Skeletal muscle tissue (tissue), 4 donors: Measurements from ENCODE around the gene TMEM233. TPM values are rescaled to one million over a fixed set of nuclear protein-coding genes. Genes with fewer than 3 reads are reported as not detected.
A peak's percentile ranks its signal among the peaks of the same experiment; 100 is the strongest.

Experiments
- H3K27ac ChIP-seq: one replicate; pipeline ENCODE4 v1.7.0; 2013; ENCODE audit warnings: mild to moderate bottlenecking, low read depth, low read length, inconsistent platforms
- H3K27me3 ChIP-seq, 3 donors: one replicate each; pipeline ENCODE4 v1.7.0; 2013; ENCODE audit warnings: low read length in 3 of 3; ENCODE audit not compliant: control insufficient read depth in 3 of 3, insufficient read depth in 3 of 3
- H3K36me3 ChIP-seq, 3 donors: one replicate each; pipeline ENCODE4 v1.7.0; 2013; ENCODE audit warnings: low read length in 3 of 3; ENCODE audit not compliant: control insufficient read depth in 3 of 3, insufficient read depth in 3 of 3
- H3K4me1 ChIP-seq, 3 donors: one replicate each; pipeline ENCODE4 v1.7.0; 2013; ENCODE audit warnings: low read length in 3 of 3, mild to moderate bottlenecking in 3 of 3; ENCODE audit not compliant: control insufficient read depth in 3 of 3, insufficient read depth in 3 of 3
- H3K4me3 ChIP-seq, 3 donors: one replicate each; pipeline ENCODE4 v1.7.0; 2013; ENCODE audit warnings: low read length in 3 of 3
- H3K9ac ChIP-seq, 3 donors: one replicate each; pipeline ENCODE4 v1.7.0; 2013; ENCODE audit warnings: low read length in 3 of 3, mild to moderate bottlenecking in 3 of 3, moderate library complexity in 2 of 3, low read depth in 1 of 3
- H3K9me3 ChIP-seq, 3 donors: one replicate each; pipeline ENCODE4 v1.7.0; 2013; ENCODE audit warnings: low read length in 3 of 3; ENCODE audit not compliant: control insufficient read depth in 3 of 3
- total RNA-seq: library from RNA; depleted of rRNA; stranded (reverse); fragments of >200 nt; gene quantifications from one replicate; pipeline ENCODE4 v1.2.3, GENCODE V29; 2014
- donor health status: Osteomylitis.

The TMEM233 gene
- total RNA-seq, 1 donor from 2014 or later: 1.0 TPM

DNA sequence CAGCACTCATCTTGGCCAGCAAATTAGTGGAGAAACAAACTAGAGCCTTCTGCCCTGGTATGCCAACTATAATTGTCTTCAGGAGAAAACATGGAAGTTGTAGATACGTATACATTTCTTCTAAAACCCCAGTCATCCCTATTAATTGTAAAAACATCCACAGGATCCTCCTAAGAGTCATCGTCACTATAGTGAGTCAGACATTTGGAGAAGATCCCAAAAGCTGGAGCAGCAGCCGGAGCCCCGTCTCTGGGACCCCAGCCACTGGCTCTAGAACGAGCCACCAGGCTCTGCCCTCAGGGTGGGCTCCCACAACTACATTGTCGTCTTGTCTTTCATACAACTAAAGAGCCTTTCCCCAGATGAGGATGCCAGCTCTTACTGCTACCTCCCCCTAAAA lies 89.8 kb downstream of the TMEM233 start:
- Histone ChIP-seq H3K9me3 (no peaks in the 10 kb centered on the region), H3K36me3 (peaks cover 30 to 38% (median 33%) of the 10 kb centered on the region in 3 donors), H3K4me1 (peaks cover 8 to 28% (median 22%) of the 10 kb centered on the region in 3 donors), H3K4me3 (no peak overlapping the region), H3K27me3 (no peaks in the 10 kb centered on the region), H3K9ac (no peak overlapping the region), H3K27ac (peak overlapping the region; percentile 41)

DNA sequence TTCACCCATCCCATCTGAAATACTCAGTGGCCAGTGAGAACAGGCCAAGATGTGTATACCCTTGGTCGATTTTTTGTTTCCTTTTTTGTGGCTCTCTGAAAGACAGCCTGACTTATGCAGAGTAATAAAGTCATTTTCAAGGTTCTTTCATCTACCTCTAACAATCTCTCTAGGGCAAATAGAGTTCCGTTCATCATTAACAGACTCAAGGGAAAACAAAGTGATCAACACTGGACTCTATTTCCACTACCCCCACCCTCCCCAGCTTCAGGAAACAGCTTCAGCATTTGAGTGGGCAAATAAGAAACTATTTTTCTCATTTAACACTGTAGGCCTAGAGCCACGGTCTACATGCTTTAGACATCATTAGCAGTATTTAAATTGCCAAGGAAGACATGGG lies 90.2 kb downstream of the TMEM233 start:
- no peak overlapping the region for H3K9ac ChIP-seq
- H3K4me3 ChIP-seq: no peak overlapping the region
- peak overlapping the region; percentile 41 for H3K27ac ChIP-seq
- H3K36me3 ChIP-seq: peaks cover 26 to 34% (median 29%) of the 10 kb centered on the region in 3 donors
- no peaks in the 10 kb centered on the region for H3K9me3 ChIP-seq
- H3K27me3 ChIP-seq: no peaks in the 10 kb centered on the region
- H3K4me1 ChIP-seq: peaks cover 8 to 28% (median 22%) of the 10 kb centered on the region in 3 donors

DNA sequence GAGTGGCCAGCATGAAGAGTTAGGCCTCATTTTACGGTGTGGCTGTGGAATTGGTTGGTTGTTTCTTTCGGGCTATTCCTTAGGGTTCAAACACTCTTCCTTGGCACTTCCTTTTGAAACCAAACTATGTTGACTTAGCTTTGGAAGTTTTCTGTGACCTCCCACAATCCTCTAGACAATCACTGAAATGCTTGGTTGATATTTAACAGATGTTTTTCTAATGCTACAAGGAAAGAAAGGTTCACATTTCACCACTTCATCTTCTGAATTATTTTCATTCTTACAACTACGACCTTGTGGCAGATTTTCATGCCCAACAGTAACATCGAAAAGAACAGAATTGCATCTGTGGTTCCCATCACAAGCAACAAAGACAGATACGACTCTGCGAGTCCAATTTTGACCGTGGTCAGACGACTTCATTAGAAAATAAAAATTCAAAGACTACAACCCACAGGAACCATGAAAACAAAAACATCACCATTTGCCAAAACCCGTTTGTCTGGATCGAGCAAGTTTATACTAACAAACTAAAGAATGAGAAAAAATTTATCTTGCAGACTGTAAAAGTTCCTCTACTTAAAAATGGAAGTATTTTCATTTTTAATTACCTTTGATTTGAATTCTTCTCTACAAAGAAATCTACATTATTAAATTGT lies 91.3 kb downstream of the TMEM233 start:
- H3K9me3 ChIP-seq: no peaks in the 10 kb centered on the region
- H3K27me3 ChIP-seq: no peaks in the 10 kb centered on the region
- H3K4me1 ChIP-seq: peaks cover 8 to 24% (median 22%) of the 10 kb centered on the region in 3 donors
- H3K9ac ChIP-seq: no peak overlapping the region
- no peak overlapping the region for H3K4me3 ChIP-seq
- H3K36me3 ChIP-seq: peaks cover 16 to 24% (median 19%) of the 10 kb centered on the region in 3 donors
- peak overlapping the region; percentile 9 for H3K27ac ChIP-seq

DNA sequence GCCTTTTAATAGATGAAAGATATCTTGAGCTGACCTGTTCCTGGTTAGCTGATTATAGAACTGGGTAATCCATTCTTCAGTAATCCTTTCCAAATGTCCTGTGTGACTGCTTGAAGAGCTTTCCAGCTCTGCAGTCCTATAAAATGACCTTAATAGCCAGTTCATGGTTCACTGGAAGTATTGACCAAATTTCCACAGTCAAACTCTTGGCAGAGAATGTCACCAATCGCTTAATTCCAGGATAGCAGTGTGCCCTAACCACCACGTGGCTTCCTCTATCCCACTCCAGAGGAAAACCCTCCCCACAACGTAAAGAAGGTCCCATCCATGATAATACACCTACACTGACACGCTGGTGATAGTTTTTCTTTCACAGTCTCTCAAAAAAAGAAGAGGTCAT lies 91.8 kb downstream of the TMEM233 start:
- H3K4me3 ChIP-seq: no peak overlapping the region
- no peak overlapping the region for H3K27ac ChIP-seq
- H3K4me1 ChIP-seq: peaks cover 8 to 22% (median 22%) of the 10 kb centered on the region in 3 donors
- no peaks in the 10 kb centered on the region for H3K27me3 ChIP-seq
- no peaks in the 10 kb centered on the region for H3K9me3 ChIP-seq
- H3K36me3 ChIP-seq: peaks cover 10 to 19% (median 14%) of the 10 kb centered on the region in 3 donors
- H3K9ac ChIP-seq: no peak overlapping the region

DNA sequence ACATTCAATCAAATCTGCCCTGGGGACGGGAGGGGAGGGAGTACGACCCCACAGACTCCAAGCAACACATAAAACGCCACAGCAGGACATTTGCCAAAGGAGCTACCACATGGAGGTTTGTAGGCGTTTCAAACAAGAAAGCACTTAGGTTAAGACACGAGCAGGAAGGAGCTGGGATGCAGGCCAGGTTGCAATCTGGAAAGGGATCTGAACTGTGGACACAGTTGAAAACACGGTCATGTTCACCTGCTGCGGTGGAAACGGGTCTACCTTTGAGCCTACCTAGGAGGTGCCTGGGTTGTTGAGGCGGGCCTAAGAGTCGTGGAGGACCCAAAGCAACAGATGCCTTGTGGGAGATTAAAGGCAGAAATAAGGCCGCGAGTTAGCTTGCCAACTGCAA lies 92.8 kb downstream of the TMEM233 start:
- peaks cover 8 to 22% (median 22%) of the 10 kb centered on the region in 3 donors for H3K4me1 ChIP-seq
- no peak overlapping the region for H3K4me3 ChIP-seq
- H3K36me3 ChIP-seq: peaks cover under 1 to 9% (median 4%) of the 10 kb centered on the region in 3 donors
- no peak overlapping the region for H3K9ac ChIP-seq
- no peak overlapping the region for H3K27ac ChIP-seq
- no peaks in the 10 kb centered on the region for H3K27me3 ChIP-seq
- no peaks in the 10 kb centered on the region for H3K9me3 ChIP-seq

DNA sequence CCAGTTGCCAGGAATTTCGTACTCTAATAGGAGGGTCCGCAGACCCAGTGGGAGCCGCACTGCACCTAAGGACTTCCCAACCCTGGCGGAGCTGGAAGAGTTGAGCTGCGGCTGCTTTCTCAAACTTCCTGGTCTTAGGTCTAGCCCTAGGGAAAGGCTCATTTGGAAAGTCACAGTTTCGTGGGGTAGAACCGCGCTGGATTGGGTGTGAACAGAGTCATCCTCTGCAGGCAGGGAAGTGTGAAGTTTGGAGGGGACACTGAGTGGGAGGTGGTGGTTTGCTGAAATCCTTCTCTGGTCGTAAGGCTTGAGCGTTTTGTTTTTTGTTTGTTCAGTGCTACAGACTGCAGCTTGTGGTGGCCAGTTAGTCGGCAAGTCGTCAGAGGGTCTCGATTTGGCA lies 93.2 kb downstream of the TMEM233 start:
- Histone ChIP-seq H3K4me1 (peaks cover 8 to 21% (median 18%) of the 10 kb centered on the region in 3 donors), H3K27ac (no peak overlapping the region)

DNA sequence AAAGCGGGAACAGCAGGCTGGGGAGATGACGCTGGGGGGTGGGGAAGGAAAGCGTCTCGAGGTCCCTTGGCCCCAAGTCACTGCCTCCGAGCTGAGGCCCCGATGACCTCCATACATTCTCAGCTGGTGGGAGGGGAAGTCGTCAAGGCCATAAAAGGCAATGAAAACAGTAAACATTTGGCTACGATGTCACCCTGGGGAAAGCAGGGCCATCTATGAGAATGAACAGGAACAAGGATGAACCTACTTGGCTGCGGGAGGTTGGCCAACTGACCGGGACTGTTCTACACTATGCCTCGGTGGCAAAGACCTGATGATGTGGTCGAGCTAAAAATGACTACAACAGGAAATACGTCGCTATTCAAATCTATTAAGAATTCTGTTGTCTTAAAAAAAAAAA lies 93.8 kb downstream of the TMEM233 start:
- H3K27ac ChIP-seq: no peak overlapping the region
- peaks cover 8 to 18% (median 14%) of the 10 kb centered on the region in 3 donors for H3K4me1 ChIP-seq
- no peak overlapping the region for H3K9ac ChIP-seq
- H3K27me3 ChIP-seq: no peaks in the 10 kb centered on the region
- no peaks in the 10 kb centered on the region for H3K9me3 ChIP-seq
- H3K4me3 ChIP-seq: no peak overlapping the region
- no peaks in the 10 kb centered on the region for H3K36me3 ChIP-seq

More for the DNA sequence above, 93.2 kb downstream of the TMEM233 start:
- H3K36me3 ChIP-seq: peaks cover 0 to 6% (median 1%) of the 10 kb centered on the region in 3 donors
- H3K9me3 ChIP-seq: no peaks in the 10 kb centered on the region
- no peaks in the 10 kb centered on the region for H3K27me3 ChIP-seq
- H3K4me3 ChIP-seq: no peak overlapping the region
- H3K9ac ChIP-seq: no peak overlapping the region

DNA sequence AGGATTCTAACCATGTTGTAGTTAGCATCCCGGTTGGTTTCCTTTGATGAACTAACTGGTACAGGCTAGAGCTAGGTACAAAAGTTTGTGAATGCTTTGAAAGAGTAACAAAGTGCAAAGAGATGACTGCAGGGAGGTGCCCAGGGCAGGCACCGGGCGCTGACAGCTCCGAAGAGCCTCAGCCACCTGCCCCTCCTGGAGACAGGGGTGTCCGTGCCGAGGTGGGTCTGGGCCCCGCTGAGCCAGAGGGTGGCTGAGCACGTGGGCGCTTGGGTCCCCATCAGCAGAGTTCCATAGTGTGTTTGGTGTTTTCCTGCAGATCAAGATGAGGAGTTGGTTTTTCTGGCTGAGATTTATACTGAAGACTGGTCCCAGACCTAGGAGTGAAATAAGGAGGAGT lies 94.3 kb downstream of the TMEM233 start:
- H3K4me3 ChIP-seq: no peak overlapping the region
- peaks cover 7 to 18% (median 13%) of the 10 kb centered on the region in 3 donors for H3K4me1 ChIP-seq
- no peaks in the 10 kb centered on the region for H3K9me3 ChIP-seq
- no peak overlapping the region for H3K9ac ChIP-seq
- no peaks in the 10 kb centered on the region for H3K27me3 ChIP-seq
- H3K27ac ChIP-seq: no peak overlapping the region
- H3K36me3 ChIP-seq: no peaks in the 10 kb centered on the region

DNA sequence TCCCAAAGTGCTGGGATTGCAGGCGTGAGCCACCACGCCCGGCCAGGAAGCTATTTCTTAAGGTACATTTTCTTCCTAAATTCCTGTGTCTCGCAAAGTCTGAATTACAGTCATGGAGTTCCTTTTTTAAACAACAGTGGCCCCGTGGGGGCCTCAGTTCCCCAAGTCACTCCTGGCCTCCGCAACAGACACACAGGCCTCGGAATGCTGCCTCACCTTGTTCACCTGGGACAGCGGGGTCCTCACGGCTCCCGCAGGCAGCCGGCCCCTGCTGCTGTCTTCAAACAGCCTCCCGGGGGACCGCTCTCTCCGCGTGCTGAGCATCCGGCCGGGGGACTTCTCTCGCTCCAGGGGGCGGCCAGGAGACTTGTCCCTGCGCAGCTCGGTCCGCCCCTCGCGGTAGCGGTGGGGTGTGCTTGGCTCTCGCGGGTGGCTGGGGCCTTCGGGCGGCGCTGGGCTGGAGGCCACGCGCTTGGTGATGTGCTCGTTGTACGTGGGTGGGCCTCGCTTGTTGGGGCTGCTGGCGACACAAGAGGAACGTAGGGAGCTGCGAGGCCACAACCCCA lies 96.4 kb downstream of the TMEM233 start:
- Histone ChIP-seq H3K4me3 (no peak overlapping the region), H3K9ac (no peak overlapping the region), H3K36me3 (no peaks in the 10 kb centered on the region), H3K27ac (no peak overlapping the region), H3K4me1 (peaks cover 5 to 16% (median 5%) of the 10 kb centered on the region in 3 donors), H3K9me3 (no peaks in the 10 kb centered on the region), H3K27me3 (no peaks in the 10 kb centered on the region)

DNA sequence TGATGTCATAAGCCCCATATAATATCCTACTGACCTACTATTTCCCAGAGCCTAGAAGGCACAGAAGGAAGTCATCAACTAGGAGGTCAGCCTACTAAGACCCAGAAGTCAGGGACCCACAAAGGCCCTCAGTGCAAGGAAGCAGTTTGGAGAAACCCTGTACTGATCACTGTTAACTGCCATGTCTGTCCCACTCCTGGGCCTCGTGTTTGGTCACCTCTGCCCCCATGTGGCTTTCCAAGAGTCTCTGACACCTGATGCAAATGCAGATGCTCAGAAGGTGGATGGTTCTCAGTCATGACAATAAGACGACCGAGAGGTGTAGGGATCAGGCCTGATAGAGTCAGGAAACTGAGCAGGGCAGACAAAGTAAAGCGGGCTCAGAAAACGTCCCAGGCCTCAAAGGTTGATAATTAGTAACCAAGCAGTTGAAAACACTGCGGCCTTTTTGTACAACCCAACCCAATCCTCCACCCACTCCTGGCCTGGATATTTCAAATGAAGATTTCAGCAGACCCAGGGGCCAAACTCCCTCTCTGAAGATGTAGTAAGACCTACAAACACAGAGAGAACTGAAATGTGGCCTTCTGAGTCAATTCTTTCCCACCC lies 97.7 kb downstream of the TMEM233 start:
- Histone ChIP-seq H3K27ac (no peak overlapping the region), H3K4me3 (no peak overlapping the region), H3K4me1 (peaks cover 2 to 9% (median 2%) of the 10 kb centered on the region in 3 donors), H3K9ac (no peak overlapping the region), H3K36me3 (no peaks in the 10 kb centered on the region), H3K27me3 (no peaks in the 10 kb centered on the region), H3K9me3 (no peaks in the 10 kb centered on the region)
